HG02938 (cell line): ENCODE measurements around the gene DHH.
"Not testable (repeated sequence)": the region's sequence is repeated elsewhere in the genome, so short reads cannot be mapped to it uniquely, and the experiment has no call there.

Experiments used
- ATAC-seq: cut with Tn5 transposase; IDR thresholded peaks from one replicate; pipeline ENCODE4 v1.9.1; 2021; ENCODE audit warnings: mild to moderate bottlenecking, moderate library complexity; ENCODE audit not compliant: unreplicated experiment

DHH gene

GRCh38 chr12:49079793-49080192 lies 14.8 kb downstream of the DHH start:
- no peak for ATAC-seq

- no peak for ATAC-seq
These were observed 23.6 kb downstream of the DHH start for GRCh38 chr12:49070971-49071370.

- ATAC-seq = peak; percentile 91
These were observed 24.9 kb downstream of the DHH start, which contains the start of gene RHEBL1 for GRCh38 chr12:49069507-49070346. TSS of gene RHEBL1 (minus strand) at chr12:49069979. CDS start at chr12:49069785, 194 bp downstream.

- no peak for ATAC-seq
These were observed 25.6 kb downstream of the DHH start for GRCh38 chr12:49068879-49069506.

GRCh38 chr12:49066120-49066519 lies 28.5 kb downstream of the DHH start:
- ATAC-seq = no peak

GRCh38 chr12:49064767-49065152 lies 29.8 kb downstream of the DHH start:
- ATAC-seq = no peak

- not testable (repeated sequence) for ATAC-seq
These were observed 32.7 kb downstream of the DHH start for GRCh38 chr12:49061916-49062315.

GRCh38 chr12:49061157-49061650 lies 33.4 kb downstream of the DHH start:
- ATAC-seq = no peak

GRCh38 chr12:49060237-49061156 lies 34.1 kb downstream of the DHH start, which contains the start of gene KMT2D:
TSS of gene KMT2D (minus strand) at chr12:49060794. CDS start at chr12:49055324, 5,470 bp downstream.
- peak; percentile 42 for ATAC-seq

GRCh38 chr12:49059299-49060171 lies 35.1 kb downstream of the DHH start:
- peak; percentile 10 for ATAC-seq

- no peak for ATAC-seq
These were observed 35.6 kb downstream of the DHH start for GRCh38 chr12:49059045-49059298.

GRCh38 chr12:49058366-49059044 lies 36.1 kb downstream of the DHH start:
- no peak for ATAC-seq

- no peak for ATAC-seq
These were observed 36.7 kb downstream of the DHH start for GRCh38 chr12:49057888-49058287.

GRCh38 chr12:49055978-49056754 lies 38.4 kb downstream of the DHH start:
- ATAC-seq = peak; percentile 74

GRCh38 chr12:49055092-49055491 lies 39.5 kb downstream of the DHH start:
- no peak for ATAC-seq

- no peak for ATAC-seq
These were observed 40.1 kb downstream of the DHH start for GRCh38 chr12:49054524-49054923.

- ATAC-seq = no peak
These were observed 40.5 kb downstream of the DHH start for GRCh38 chr12:49054096-49054495.

GRCh38 chr12:49052451-49053208 lies 42.0 kb downstream of the DHH start:
- no peak for ATAC-seq
